Testis (tissue), 3 donors: ENCODE measurements around the gene TMC6. TPM values are rescaled to one million over a fixed set of nuclear protein-coding genes. Genes with fewer than 3 reads are reported as not detected.

Experiments used
- DNase-seq: peaks from one replicate; pipeline ENCODE4 v3.0.0-alpha.2; 2019
- H3K27ac ChIP-seq, 2 donors: fragments of 200-600 bp; sonication (generic); one replicate each; pipeline ENCODE4 v1.5.1; 2019
- H3K27me3 ChIP-seq: fragments of 200-600 bp; sonication (generic); one replicate; pipeline ENCODE4 v1.5.1; 2019
- H3K36me3 ChIP-seq: fragments of 200-600 bp; sonication (generic); one replicate; pipeline ENCODE4 v1.5.1; 2017; ENCODE audit warnings: low read depth; ENCODE audit errors: missing control alignments
- H3K4me1 ChIP-seq: fragments of 200-600 bp; sonication (generic); one replicate; pipeline ENCODE4 v1.5.1; 2019
- H3K4me3 ChIP-seq, 2 donors: fragments of 200-600 bp; sonication (generic); one replicate each; pipeline ENCODE4 v1.5.1; 2017 to 2019
- H3K9me3 ChIP-seq: fragments of 200-600 bp; sonication (generic); one replicate; pipeline ENCODE4 v1.5.1; 2017
- POLR2A ChIP-seq: fragments of 450-650 bp; IDR thresholded peaks from one replicate; pipeline ENCODE4 v1.6.1; 2017; ENCODE audit warnings: antibody characterized with exemption, mild to moderate bottlenecking, moderate library complexity
- WGBS, 2 donors: methylation state at CpG; one replicate each; pipeline ENCODE4 v1.1.5; 2018; 5-methylcytosine and 5-hydroxymethylcytosine counted together
- intact Hi-C: fragments of 100-400 bp; cut with DNase I; formaldehyde crosslinking; loops from one replicate; pipeline ENCODE4 v1.15.1; 2023; ENCODE audit warnings: low total_unique reads
- polyA plus RNA-seq: library from polyadenylated mRNA; stranded (reverse); fragments of 350-450 nt; fragmentation: Illumina TruSeq; extraction: RNeasy Lipid Tissue Mini Kit (QIAGEN cat#74804); gene quantifications from one replicate; pipeline ENCODE4 v1.2.3, GENCODE V29; 2014; ENCODE audit warnings: low read depth, low replicate concordance; ENCODE audit not compliant: insufficient read depth
- total RNA-seq, 2 donors: library from RNA; depleted of rRNA; stranded (reverse); fragments of >200 nt; gene quantifications; one replicate each; pipeline ENCODE4 v1.2.3, GENCODE V29; 2016
- TF ChIP-seq, protein P1 (sequence below), 3 experiments: fragments of 450-650 bp in 2 of 3; fragments of 200-600 bp in 1 of 3; sonication (generic) in 1 of 3; IDR thresholded peaks; one replicate each; pipeline ENCODE4 v1.5.1; 2016 to 2019; ENCODE audit warnings: antibody characterized with exemption in 3 of 3, mild to moderate bottlenecking in 2 of 3, moderate library complexity in 1 of 3

Gene TMC6
- total and polyA plus RNA-seq, 3 donors from 2014 or later, result 10.8 to 20.3 (median 18.0) TPM

DNA sequence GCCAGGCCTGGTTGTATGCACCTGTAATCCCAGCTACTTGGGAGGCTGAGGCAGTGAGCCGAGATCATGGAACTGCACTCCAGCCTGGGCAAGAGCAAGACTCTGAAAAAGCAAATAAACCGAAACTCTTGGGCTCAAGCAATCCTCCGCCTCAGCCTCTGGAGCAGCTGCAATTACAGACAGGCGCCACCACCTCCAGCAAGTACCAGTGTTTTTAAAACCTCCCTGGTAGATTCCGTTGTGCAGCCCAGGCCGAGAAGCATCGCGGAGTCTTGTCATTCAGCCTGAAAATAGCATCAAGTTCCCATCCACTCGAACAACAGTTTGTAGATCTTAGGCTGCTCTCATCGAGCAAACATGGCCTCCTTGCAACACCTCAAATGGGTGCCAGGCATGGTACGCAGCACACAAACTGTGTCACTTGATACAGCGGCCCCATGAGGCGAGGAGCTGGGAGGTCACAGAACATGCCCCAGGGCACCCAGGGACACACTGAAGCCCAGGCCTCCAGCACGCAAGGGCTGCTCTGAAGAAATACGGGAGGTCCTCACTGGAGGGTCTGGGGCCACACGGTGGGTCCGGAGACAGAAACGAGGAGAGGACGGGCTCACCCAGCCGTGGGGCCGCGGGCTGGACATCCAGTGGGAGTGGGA is 18.1 kb downstream of the TMC6 start:
- no peak for DNase-seq
- Histone ChIP-seq H3K4me1 (peaks cover 8% of the 10 kb centered on the region), H3K27me3 (no peaks in the 10 kb centered on the region), H3K4me3 (no peak overlapping the region), H3K36me3 (no peaks in the 10 kb centered on the region), H3K9me3 (no peaks in the 10 kb centered on the region), H3K27ac (no peak overlapping the region)
- intact Hi-C loops, result loop anchor here (10.0 kb wide), 1 partner anchor 144 kb away; no protein-coding TSS in a partner anchor
- WGBS, 2 donors, result 86 to 93% methylated on average over 21 to 22 of the region's 22 CpGs
- TF ChIP-seq POLR2A, result no peak
- TF ChIP-seq, protein P1, sequence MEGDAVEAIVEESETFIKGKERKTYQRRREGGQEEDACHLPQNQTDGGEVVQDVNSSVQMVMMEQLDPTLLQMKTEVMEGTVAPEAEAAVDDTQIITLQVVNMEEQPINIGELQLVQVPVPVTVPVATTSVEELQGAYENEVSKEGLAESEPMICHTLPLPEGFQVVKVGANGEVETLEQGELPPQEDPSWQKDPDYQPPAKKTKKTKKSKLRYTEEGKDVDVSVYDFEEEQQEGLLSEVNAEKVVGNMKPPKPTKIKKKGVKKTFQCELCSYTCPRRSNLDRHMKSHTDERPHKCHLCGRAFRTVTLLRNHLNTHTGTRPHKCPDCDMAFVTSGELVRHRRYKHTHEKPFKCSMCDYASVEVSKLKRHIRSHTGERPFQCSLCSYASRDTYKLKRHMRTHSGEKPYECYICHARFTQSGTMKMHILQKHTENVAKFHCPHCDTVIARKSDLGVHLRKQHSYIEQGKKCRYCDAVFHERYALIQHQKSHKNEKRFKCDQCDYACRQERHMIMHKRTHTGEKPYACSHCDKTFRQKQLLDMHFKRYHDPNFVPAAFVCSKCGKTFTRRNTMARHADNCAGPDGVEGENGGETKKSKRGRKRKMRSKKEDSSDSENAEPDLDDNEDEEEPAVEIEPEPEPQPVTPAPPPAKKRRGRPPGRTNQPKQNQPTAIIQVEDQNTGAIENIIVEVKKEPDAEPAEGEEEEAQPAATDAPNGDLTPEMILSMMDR (IDR thresholded peaks at IDR 0.05), result no peak

DNA sequence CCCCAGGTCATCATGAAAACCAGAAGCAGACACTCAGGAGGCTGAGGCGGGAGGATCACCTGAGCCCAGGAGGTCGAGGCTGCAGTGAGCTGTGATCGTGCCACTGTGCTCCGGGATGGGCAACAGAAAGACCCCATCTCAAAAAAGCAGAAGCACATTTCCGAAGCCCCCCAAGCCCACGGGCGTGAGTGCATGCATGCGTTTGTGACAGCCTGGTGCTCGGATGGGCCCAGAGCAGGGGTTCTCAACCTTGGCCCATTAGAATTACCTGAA is 19.1 kb downstream of the TMC6 start:
- intact Hi-C loops, result no loop called here
- no peaks in the 10 kb centered on the region for H3K27me3 ChIP-seq
- H3K27ac ChIP-seq, result no peak overlapping the region
- no peaks in the 10 kb centered on the region for H3K9me3 ChIP-seq
- no peaks in the 10 kb centered on the region for H3K36me3 ChIP-seq
- H3K4me3 ChIP-seq, result no peak overlapping the region
- DNase-seq, result no peak
- H3K4me1 ChIP-seq, result peaks cover 8% of the 10 kb centered on the region
- 73 to 93% methylated on average over 8 to 9 of the region's 9 CpGs for WGBS, 2 donors
- TF ChIP-seq, protein P1 (IDR thresholded peaks at IDR 0.05), result no peak
- TF ChIP-seq POLR2A, result no peak

DNA sequence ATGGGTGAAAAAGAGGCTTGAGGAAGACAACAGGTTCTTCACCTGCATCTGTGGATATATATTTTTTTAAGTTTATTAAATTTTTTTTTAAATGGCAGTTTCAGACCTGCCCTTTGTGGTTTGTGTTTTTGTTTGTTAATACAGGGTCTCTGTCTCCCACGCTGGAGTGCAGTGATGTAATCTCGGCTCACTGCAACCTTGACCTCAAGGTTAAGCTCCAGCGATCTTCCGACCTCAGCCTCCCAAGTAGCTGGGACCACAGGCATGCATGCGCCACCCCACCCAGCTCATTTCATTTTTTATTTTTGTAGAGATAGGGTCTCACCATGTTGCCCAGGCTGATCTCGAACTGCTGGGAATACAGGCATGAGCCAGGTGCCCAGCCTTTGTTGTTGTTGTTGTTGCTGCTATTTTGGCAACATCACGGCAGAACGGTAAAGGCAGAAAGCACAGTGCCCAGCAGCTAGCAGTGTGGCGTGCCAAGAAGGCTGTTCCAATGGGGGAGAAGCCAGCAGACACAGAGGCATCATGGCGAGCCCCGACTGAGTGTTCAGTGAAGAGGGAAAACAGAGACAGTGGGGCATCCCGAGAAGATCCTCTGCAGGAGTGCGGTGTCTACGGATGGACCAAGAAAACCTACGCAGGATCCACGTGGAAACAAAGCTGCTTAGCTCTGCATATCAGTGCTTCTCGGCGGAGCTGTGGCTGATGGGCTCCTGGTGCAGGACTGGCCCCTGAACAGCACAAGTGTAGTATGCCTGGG is 19.6 kb downstream of the TMC6 start:
- intact Hi-C loops, result no loop called here
- no peak overlapping the region for H3K4me3 ChIP-seq
- no peak for TF ChIP-seq POLR2A
- TF ChIP-seq, protein P1 (IDR thresholded peaks at IDR 0.05), result no peak
- 63 to 66% methylated on average over 18 of the region's 18 CpGs for WGBS, 2 donors
- no peak overlapping the region for H3K27ac ChIP-seq
- H3K9me3 ChIP-seq, result no peaks in the 10 kb centered on the region
- no peak for DNase-seq
- no peaks in the 10 kb centered on the region for H3K27me3 ChIP-seq
- peaks cover 8% of the 10 kb centered on the region for H3K4me1 ChIP-seq
- no peaks in the 10 kb centered on the region for H3K36me3 ChIP-seq

DNA sequence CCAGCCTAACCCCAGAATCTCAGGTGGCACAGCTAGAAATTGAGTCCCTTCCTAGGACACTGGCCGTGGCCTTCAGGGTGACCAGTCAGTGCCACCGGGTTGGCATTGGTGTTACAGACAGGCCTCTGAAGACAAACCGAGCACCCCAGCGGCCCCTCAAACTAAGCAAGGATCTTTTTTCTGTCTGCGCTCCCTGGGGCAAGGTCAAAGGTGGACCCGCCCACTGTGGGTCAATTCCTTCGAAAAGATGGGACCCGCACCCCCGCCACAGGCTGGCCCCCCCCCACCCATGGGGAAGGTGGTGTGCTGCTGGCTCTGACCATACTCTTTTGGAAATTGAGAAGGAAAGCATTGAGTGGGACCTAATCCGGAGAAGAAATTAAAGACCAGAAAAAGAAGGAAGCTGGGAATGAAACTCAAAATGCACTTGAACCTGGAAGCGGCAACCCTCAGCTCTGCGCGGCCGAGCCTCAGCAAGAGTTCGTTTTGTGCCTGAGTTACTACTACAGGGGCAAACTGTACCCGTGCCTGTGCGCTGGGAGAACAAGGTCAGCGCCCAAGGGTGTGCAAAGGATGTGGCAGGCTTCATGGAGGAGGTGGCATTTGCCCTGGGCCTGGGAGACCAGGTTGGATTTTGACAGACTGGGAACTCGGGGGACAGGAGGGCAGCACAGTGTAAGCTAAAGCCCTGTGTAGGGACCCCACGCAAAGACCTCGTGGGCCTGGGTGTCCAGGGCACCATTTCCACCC is 20.4 kb downstream of the TMC6 start:
- TF ChIP-seq, protein P1 (IDR thresholded peaks at IDR 0.05), result no peak
- no peak for TF ChIP-seq POLR2A
- no peak overlapping the region for H3K4me3 ChIP-seq
- no peak overlapping the region for H3K27ac ChIP-seq
- H3K9me3 ChIP-seq, result no peaks in the 10 kb centered on the region
- WGBS, 2 donors, result 90 to 91% methylated on average over 20 to 21 of the region's 21 CpGs
- peaks cover 8% of the 10 kb centered on the region for H3K4me1 ChIP-seq
- no peaks in the 10 kb centered on the region for H3K27me3 ChIP-seq
- no peak for DNase-seq
- no peaks in the 10 kb centered on the region for H3K36me3 ChIP-seq
- intact Hi-C loops, result no loop called here
